ENCODE data around the gene ALKAL2. TPM values are rescaled to one million over a fixed set of nuclear protein-coding genes. Genes with fewer than 3 reads are reported as not detected.
"Not testable (repeated sequence)": the region's sequence is repeated elsewhere in the genome, so short reads cannot be mapped to it uniquely, and the experiment has no call there.

The ALKAL2 gene
- total and polyA plus RNA-seq, 9 donors = 1.1 to 3.1 (median 1.7) TPM

GRCh38 chr2:317501-318424, 29.9 kb upstream of the ALKAL2 start:
- WGBS (ENCODE audit: insufficient coverage) = 49% methylated on average over 19 of the region's 27 CpGs
- Histone ChIP-seq H3K36me3 (ENCODE audit: control insufficient read depth, insufficient read depth, low read length) (no peaks in the 10 kb centered on the region), H3K9me3 (replicated peaks; ENCODE audit: control insufficient read depth, low read depth, low read length) (no peaks in the 10 kb centered on the region), H3K27ac (ENCODE audit: low read length) (no peak overlapping the region), H3K4me3 (ENCODE audit: low read length) (no peak overlapping the region), H3K4me1 (ENCODE audit: control insufficient read depth, insufficient read depth, low read length) (no peaks in the 10 kb centered on the region), H3K27me3 (ENCODE audit: control insufficient read depth, insufficient read depth, low read length) (no peaks in the 10 kb centered on the region)
- no peak for DNase-seq

- WGBS (ENCODE audit: insufficient coverage) = 95% methylated on average over 12 of the region's 12 CpGs
- no peak overlapping the region for H3K4me3 ChIP-seq (ENCODE audit: low read length)
Observed at GRCh38 chr2:316381-316780, 28.5 kb upstream of the ALKAL2 start.

GRCh38 chr2:315925-316324, 28.0 kb upstream of the ALKAL2 start:
- not testable (repeated sequence) for H3K27ac ChIP-seq (ENCODE audit: low read length); H3K4me3 ChIP-seq (ENCODE audit: low read length); H3K4me1 ChIP-seq (ENCODE audit: control insufficient read depth, insufficient read depth, low read length); H3K27me3 ChIP-seq (ENCODE audit: control insufficient read depth, insufficient read depth, low read length); H3K36me3 ChIP-seq (ENCODE audit: control insufficient read depth, insufficient read depth, low read length); H3K9me3 ChIP-seq (replicated peaks; ENCODE audit: control insufficient read depth, low read depth, low read length); DNase-seq
- WGBS (ENCODE audit: insufficient coverage) = 54% methylated on average over 4 of the region's 6 CpGs

More at GRCh38 chr2:316381-316780, 28.5 kb upstream of the ALKAL2 start:
- no peaks in the 10 kb centered on the region for H3K27me3 ChIP-seq (ENCODE audit: control insufficient read depth, insufficient read depth, low read length)
- no peak overlapping the region for H3K27ac ChIP-seq (ENCODE audit: low read length)
- no peaks in the 10 kb centered on the region for H3K4me1 ChIP-seq (ENCODE audit: control insufficient read depth, insufficient read depth, low read length)
- no peaks in the 10 kb centered on the region for H3K36me3 ChIP-seq (ENCODE audit: control insufficient read depth, insufficient read depth, low read length)
- no peaks in the 10 kb centered on the region for H3K9me3 ChIP-seq (replicated peaks; ENCODE audit: control insufficient read depth, low read depth, low read length)
- no peak for DNase-seq

- H3K9me3 ChIP-seq (replicated peaks; ENCODE audit: control insufficient read depth, low read depth, low read length) = no peaks in the 10 kb centered on the region
- no peak for DNase-seq
- H3K27me3 ChIP-seq (ENCODE audit: control insufficient read depth, insufficient read depth, low read length) = peaks cover 2% of the 10 kb centered on the region
- no peaks in the 10 kb centered on the region for H3K4me1 ChIP-seq (ENCODE audit: control insufficient read depth, insufficient read depth, low read length)
- no peaks in the 10 kb centered on the region for H3K36me3 ChIP-seq (ENCODE audit: control insufficient read depth, insufficient read depth, low read length)
- no peak overlapping the region for H3K27ac ChIP-seq (ENCODE audit: low read length)
- WGBS (ENCODE audit: insufficient coverage) = 89% methylated on average over 54 of the region's 56 CpGs
- no peak overlapping the region for H3K4me3 ChIP-seq (ENCODE audit: low read length)
Observed at GRCh38 chr2:314561-315336, 26.9 kb upstream of the ALKAL2 start.

- no peak overlapping the region for H3K4me3 ChIP-seq (ENCODE audit: low read length)
- H3K9me3 ChIP-seq (replicated peaks; ENCODE audit: control insufficient read depth, low read depth, low read length) = no peaks in the 10 kb centered on the region
- no peak for DNase-seq
- 92% methylated on average over 6 of the region's 14 CpGs for WGBS (ENCODE audit: insufficient coverage)
- no peak overlapping the region for H3K27ac ChIP-seq (ENCODE audit: low read length)
- peaks cover 8% of the 10 kb centered on the region for H3K27me3 ChIP-seq (ENCODE audit: control insufficient read depth, insufficient read depth, low read length)
- H3K4me1 ChIP-seq (ENCODE audit: control insufficient read depth, insufficient read depth, low read length) = no peaks in the 10 kb centered on the region
- no peaks in the 10 kb centered on the region for H3K36me3 ChIP-seq (ENCODE audit: control insufficient read depth, insufficient read depth, low read length)
Observed at GRCh38 chr2:313991-314390, 26.1 kb upstream of the ALKAL2 start.

GRCh38 chr2:310994-311393, 23.1 kb upstream of the ALKAL2 start:
- Histone ChIP-seq H3K4me1 (ENCODE audit: control insufficient read depth, insufficient read depth, low read length) (no peaks in the 10 kb centered on the region), H3K27me3 (ENCODE audit: control insufficient read depth, insufficient read depth, low read length) (peaks cover 9% of the 10 kb centered on the region), H3K9me3 (replicated peaks; ENCODE audit: control insufficient read depth, low read depth, low read length) (no peaks in the 10 kb centered on the region), H3K4me3 (ENCODE audit: low read length) (no peak overlapping the region), H3K36me3 (ENCODE audit: control insufficient read depth, insufficient read depth, low read length) (no peaks in the 10 kb centered on the region), H3K27ac (ENCODE audit: low read length) (no peak overlapping the region)
- no CpG with 5 or more reads among the region's 5 CpGs for WGBS (ENCODE audit: insufficient coverage)
- DNase-seq = no peak

- H3K9me3 ChIP-seq (replicated peaks; ENCODE audit: control insufficient read depth, low read depth, low read length) = no peaks in the 10 kb centered on the region
- H3K27me3 ChIP-seq (ENCODE audit: control insufficient read depth, insufficient read depth, low read length) = peaks cover 9% of the 10 kb centered on the region
- 73% methylated on average over 2 of the region's 10 CpGs for WGBS (ENCODE audit: insufficient coverage)
- no peak for DNase-seq
- H3K4me1 ChIP-seq (ENCODE audit: control insufficient read depth, insufficient read depth, low read length) = no peaks in the 10 kb centered on the region
- no peak overlapping the region for H3K4me3 ChIP-seq (ENCODE audit: low read length)
- H3K36me3 ChIP-seq (ENCODE audit: control insufficient read depth, insufficient read depth, low read length) = no peaks in the 10 kb centered on the region
- no peak overlapping the region for H3K27ac ChIP-seq (ENCODE audit: low read length)
Observed at GRCh38 chr2:309954-310510, 22.1 kb upstream of the ALKAL2 start.

GRCh38 chr2:309148-309953, 21.5 kb upstream of the ALKAL2 start:
- H3K9me3 ChIP-seq (replicated peaks; ENCODE audit: control insufficient read depth, low read depth, low read length) = no peaks in the 10 kb centered on the region
- H3K4me3 ChIP-seq (ENCODE audit: low read length) = no peak overlapping the region
- no peak overlapping the region for H3K27ac ChIP-seq (ENCODE audit: low read length)
- no peaks in the 10 kb centered on the region for H3K4me1 ChIP-seq (ENCODE audit: control insufficient read depth, insufficient read depth, low read length)
- DNase-seq = no peak
- 56% methylated on average over 10 of the region's 13 CpGs for WGBS (ENCODE audit: insufficient coverage)
- no peaks in the 10 kb centered on the region for H3K36me3 ChIP-seq (ENCODE audit: control insufficient read depth, insufficient read depth, low read length)
- peaks cover 9% of the 10 kb centered on the region for H3K27me3 ChIP-seq (ENCODE audit: control insufficient read depth, insufficient read depth, low read length)

- H3K9me3 ChIP-seq (replicated peaks; ENCODE audit: control insufficient read depth, low read depth, low read length) = no peaks in the 10 kb centered on the region
- no peak overlapping the region for H3K4me3 ChIP-seq (ENCODE audit: low read length)
- WGBS (ENCODE audit: insufficient coverage) = 71% methylated on average over 6 of the region's 9 CpGs
- H3K27ac ChIP-seq (ENCODE audit: low read length) = no peak overlapping the region
- H3K36me3 ChIP-seq (ENCODE audit: control insufficient read depth, insufficient read depth, low read length) = no peaks in the 10 kb centered on the region
- H3K4me1 ChIP-seq (ENCODE audit: control insufficient read depth, insufficient read depth, low read length) = no peaks in the 10 kb centered on the region
- peaks cover 6% of the 10 kb centered on the region for H3K27me3 ChIP-seq (ENCODE audit: control insufficient read depth, insufficient read depth, low read length)
- no peak for DNase-seq
Observed at GRCh38 chr2:305366-305765, 17.5 kb upstream of the ALKAL2 start.
